CD14-positive monocyte (primary cell): ENCODE data around the gene WHRN. TPM values are rescaled to one million over a fixed set of nuclear protein-coding genes. Genes with fewer than 3 reads are reported as not detected.

Experiments
- DNase-seq, 3 donors: peaks; one replicate each; pipeline ENCODE4 v3.0.0-alpha.2; 2011 to 2022
- H2AFZ ChIP-seq: 2 replicates; pipeline ENCODE4 v1.6.0; 2012; ENCODE audit warnings: mild to moderate bottlenecking, low read depth, low read length, inconsistent platforms; ENCODE audit not compliant: insufficient read depth, poor library complexity, severe bottlenecking
- H3K27ac ChIP-seq, 2 donors: 1 replicate in 1 of 2; 2 replicates in 1 of 2; pipeline ENCODE4 v1.5.1; 2012 to 2013; ENCODE audit warnings: low read length in 2 of 2, control low read depth in 1 of 2, inconsistent platforms in 1 of 2, low read depth in 1 of 2, mild to moderate bottlenecking in 1 of 2
- H3K27me3 ChIP-seq, 2 donors: one replicate each; pipeline versions ENCODE4 v1.6.0 to v1.6.1; 2011 to 2013; ENCODE audit warnings: low read length in 2 of 2; ENCODE audit not compliant: control insufficient read depth in 2 of 2, insufficient read depth in 2 of 2
- H3K36me3 ChIP-seq, 2 donors: replicated peaks in 1 of 2; 1 replicate in 1 of 2; 2 replicates in 1 of 2; pipeline versions ENCODE4 v1.5.1 to v1.6.1; 2012 to 2013; ENCODE audit warnings: low read length in 2 of 2, control low read depth in 1 of 2, inconsistent platforms in 1 of 2, mild to moderate bottlenecking in 1 of 2; ENCODE audit not compliant: insufficient read depth in 2 of 2, control insufficient read depth in 1 of 2
- H3K4me1 ChIP-seq, 2 donors: 1 replicate in 1 of 2; 2 replicates in 1 of 2; pipeline versions ENCODE4 v1.5.1 to v1.6.1; 2012 to 2013; ENCODE audit warnings: low read length in 2 of 2, control low read depth in 1 of 2, inconsistent platforms in 1 of 2, mild to moderate bottlenecking in 1 of 2, moderate library complexity in 1 of 2; ENCODE audit not compliant: insufficient read depth in 2 of 2, control insufficient read depth in 1 of 2
- H3K4me2 ChIP-seq: replicated peaks from 2 replicates; pipeline ENCODE3; 2012; ENCODE audit warnings: low read length, moderate library complexity, mild to moderate bottlenecking; ENCODE audit not compliant: poor library complexity, severe bottlenecking; ENCODE audit errors: extremely low read depth
- H3K4me3 ChIP-seq, 3 experiments: fragments of 200-600 bp in 1 of 3; sonication (generic) in 1 of 3; replicated peaks in 1 of 3; 1 replicate in 2 of 3; 2 replicates in 1 of 3; pipeline ENCODE4 v1.5.1; 2011 to 2013; ENCODE audit warnings: low read length in 3 of 3, mild to moderate bottlenecking in 3 of 3, control low read depth in 2 of 3, low read depth in 2 of 3, inconsistent platforms in 1 of 3, moderate library complexity in 1 of 3
- H3K79me2 ChIP-seq: 2 replicates; pipeline ENCODE4 v1.6.0; 2012; ENCODE audit warnings: mild to moderate bottlenecking, control low read depth, inconsistent platforms, low read length, moderate library complexity; ENCODE audit not compliant: insufficient read depth
- H3K9ac ChIP-seq: 2 replicates; pipeline ENCODE4 v1.6.0; 2017; ENCODE audit warnings: low read length, mild to moderate bottlenecking; ENCODE audit not compliant: insufficient read depth, poor library complexity, severe bottlenecking
- H3K9me3 ChIP-seq, 2 donors: replicated peaks in 1 of 2; 1 replicate in 1 of 2; 2 replicates in 1 of 2; pipeline versions ENCODE4 v1.5.1 to v1.6.1; 2012 to 2013; ENCODE audit warnings: low read length in 2 of 2, control low read depth in 1 of 2; ENCODE audit not compliant: control insufficient read depth in 1 of 2, insufficient read depth in 1 of 2
- H4K20me1 ChIP-seq: 2 replicates; pipeline ENCODE4 v1.6.0; 2012; ENCODE audit warnings: mild to moderate bottlenecking, low read length, control low read depth, moderate library complexity; ENCODE audit not compliant: insufficient read depth
- H3K27ac Mint-ChIP-seq, 7 donors: one replicate each; pipeline ENCODE4 v1.8.0; 2020; ENCODE audit warnings: mild to moderate bottlenecking in 7 of 7, mixed read lengths in 7 of 7, moderate library complexity in 6 of 7, inconsistent platforms in 2 of 7
- H3K27me3 Mint-ChIP-seq, 3 donors: one replicate each; pipeline ENCODE4 v1.8.0; 2021 to 2022; ENCODE audit warnings: low read depth in 3 of 3, mild to moderate bottlenecking in 3 of 3, mixed read lengths in 3 of 3, moderate library complexity in 3 of 3, inconsistent platforms in 1 of 3
- H3K36me3 Mint-ChIP-seq, 2 donors: one replicate each; pipeline ENCODE4 v1.8.0; 2020; ENCODE audit warnings: mixed read lengths in 2 of 2, inconsistent platforms in 1 of 2, mild to moderate bottlenecking in 1 of 2
- H3K4me1 Mint-ChIP-seq: one replicate; pipeline ENCODE4 v1.8.0; 2020; ENCODE audit warnings: mild to moderate bottlenecking, mixed read lengths
- H3K4me3 Mint-ChIP-seq, 2 donors: one replicate each; pipeline ENCODE4 v1.8.0; 2020; ENCODE audit warnings: mild to moderate bottlenecking in 2 of 2, mixed read lengths in 2 of 2, moderate library complexity in 1 of 2
- H3K9me3 Mint-ChIP-seq, 7 donors: one replicate each; pipeline ENCODE4 v1.8.0; 2020 to 2022; ENCODE audit warnings: mixed read lengths in 7 of 7, mild to moderate bottlenecking in 6 of 7, moderate library complexity in 6 of 7, inconsistent platforms in 2 of 7
- WGBS: methylation state at CpG from one replicate; pipeline ENCODE4 v1.1.5; 2013; ENCODE audit warnings: missing lambda C conversion rate; ENCODE audit not compliant: insufficient coverage; 5-methylcytosine and 5-hydroxymethylcytosine counted together
- intact Hi-C, 2 donors: fragments of 100-400 bp; cut with micrococcal nuclease; formaldehyde crosslinking; loops; one replicate each; pipeline versions ENCODE4 v1.15.0 to v1.15.1; 2023
- polyA plus RNA-seq, 3 donors: library from polyadenylated mRNA; depleted of rRNA in 1 of 3; unstranded in 2 of 3; stranded (reverse) in 1 of 3; fragments of 300-500 nt in 2 of 3; fragments of >200 nt in 1 of 3; fragmentation: Illumina TruSeq in 2 of 3; gene quantifications; 1 replicate in 2 of 3; 2 replicates in 1 of 3; pipeline ENCODE4 v1.2.3, GENCODE V29; 2012 to 2021
- TF ChIP-seq, protein P1 (sequence below): fragments of 200-600 bp; IDR thresholded peaks from one replicate; pipeline ENCODE4 v1.8.0; 2022; ENCODE audit warnings: antibody characterized with exemption, mild to moderate bottlenecking

The WHRN gene
- polyA plus RNA-seq, 3 donors: 0.13 to 0.59 (median 0.30) TPM

DNA sequence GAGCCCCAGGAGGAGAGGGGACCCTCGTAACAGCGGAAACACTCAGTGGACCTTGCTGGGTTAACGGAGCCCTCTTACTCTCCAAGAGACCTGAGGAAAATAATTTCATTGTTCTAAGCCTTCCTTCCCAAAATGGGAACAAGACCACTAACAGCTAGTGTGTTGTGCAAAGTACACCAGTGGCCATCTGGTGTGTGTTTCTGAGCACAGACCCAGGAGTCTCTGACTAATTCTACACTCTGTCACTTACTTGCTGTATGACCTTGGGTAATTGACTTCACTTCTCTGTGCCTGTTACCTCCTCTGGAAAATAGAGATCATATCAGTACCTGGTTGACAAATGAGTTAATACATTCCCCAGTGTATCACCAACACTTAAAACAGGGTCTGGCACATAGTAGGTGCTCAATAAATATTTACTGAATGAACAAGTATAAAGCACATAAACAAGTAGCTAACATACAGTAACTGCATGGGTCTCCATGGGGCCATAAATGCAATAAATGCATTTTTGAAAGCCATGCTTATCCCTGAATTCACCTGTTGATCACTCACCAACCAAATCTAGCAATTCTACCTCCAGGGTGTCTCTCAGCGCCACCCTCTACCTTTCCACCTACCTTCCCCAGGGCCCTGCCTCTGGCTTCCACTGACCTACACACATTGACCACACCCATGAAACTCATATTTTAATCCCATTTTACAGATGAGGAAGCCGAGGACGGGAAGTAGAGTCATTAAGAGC lies 72.8 kb downstream of the WHRN start:
- Mint-ChIP-seq H3K9me3 (no peaks in the 10 kb centered on the region), H3K27ac (no peak overlapping the region), H3K4me1 (no peaks in the 10 kb centered on the region), H3K4me3 (no peak overlapping the region), H3K27me3 (peaks cover 0 to 6% (median 2%) of the 10 kb centered on the region in 3 donors), H3K36me3 (no peaks in the 10 kb centered on the region)
- Histone ChIP-seq H3K4me2 (no peak overlapping the region), H3K36me3 (no peaks in the 10 kb centered on the region), H3K9me3 (no peaks in the 10 kb centered on the region), H3K4me1 (no peaks in the 10 kb centered on the region), H3K9ac (no peak overlapping the region), H4K20me1 (no peaks in the 10 kb centered on the region), H2AFZ (no peak overlapping the region), H3K27ac (no peak overlapping the region), H3K4me3 (no peak overlapping the region), H3K27me3 (no peaks in the 10 kb centered on the region), H3K79me2 (no peaks in the 10 kb centered on the region)
- intact Hi-C loops: loop anchor here in 1 of 2 donors (10.0 kb wide), 1 partner anchor 222 kb away; the partner anchor contains the start of gene TEX53
- DNase-seq: no peak
- WGBS: 53% methylated on average over 3 of the region's 6 CpGs
- TF ChIP-seq, protein P1, sequence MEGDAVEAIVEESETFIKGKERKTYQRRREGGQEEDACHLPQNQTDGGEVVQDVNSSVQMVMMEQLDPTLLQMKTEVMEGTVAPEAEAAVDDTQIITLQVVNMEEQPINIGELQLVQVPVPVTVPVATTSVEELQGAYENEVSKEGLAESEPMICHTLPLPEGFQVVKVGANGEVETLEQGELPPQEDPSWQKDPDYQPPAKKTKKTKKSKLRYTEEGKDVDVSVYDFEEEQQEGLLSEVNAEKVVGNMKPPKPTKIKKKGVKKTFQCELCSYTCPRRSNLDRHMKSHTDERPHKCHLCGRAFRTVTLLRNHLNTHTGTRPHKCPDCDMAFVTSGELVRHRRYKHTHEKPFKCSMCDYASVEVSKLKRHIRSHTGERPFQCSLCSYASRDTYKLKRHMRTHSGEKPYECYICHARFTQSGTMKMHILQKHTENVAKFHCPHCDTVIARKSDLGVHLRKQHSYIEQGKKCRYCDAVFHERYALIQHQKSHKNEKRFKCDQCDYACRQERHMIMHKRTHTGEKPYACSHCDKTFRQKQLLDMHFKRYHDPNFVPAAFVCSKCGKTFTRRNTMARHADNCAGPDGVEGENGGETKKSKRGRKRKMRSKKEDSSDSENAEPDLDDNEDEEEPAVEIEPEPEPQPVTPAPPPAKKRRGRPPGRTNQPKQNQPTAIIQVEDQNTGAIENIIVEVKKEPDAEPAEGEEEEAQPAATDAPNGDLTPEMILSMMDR: no peak

DNA sequence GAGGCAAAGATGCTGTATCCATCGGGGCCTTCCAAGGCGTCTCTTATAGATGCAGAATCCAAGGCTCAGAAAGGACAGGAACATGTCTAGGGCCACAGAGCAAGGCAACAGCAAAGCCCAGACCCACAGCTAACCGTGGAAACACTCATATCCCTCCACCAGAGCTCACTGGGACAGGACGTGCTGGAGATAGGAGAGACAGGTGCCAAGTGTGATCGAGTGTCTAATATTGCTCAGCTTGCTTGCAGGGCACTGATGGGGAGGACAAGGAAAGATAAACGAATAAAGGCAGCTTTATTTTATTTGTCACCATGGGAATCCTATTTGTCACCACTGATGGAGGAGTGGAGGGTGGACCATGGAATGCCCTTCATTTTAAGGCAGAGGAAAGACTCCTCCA lies 73.5 kb downstream of the WHRN start:
- no peaks in the 10 kb centered on the region for H3K9me3 ChIP-seq
- Mint-ChIP-seq H3K27me3 (peaks cover 0 to 6% (median 2%) of the 10 kb centered on the region in 3 donors), H3K27ac (peak overlapping the region in 1 of 7 donors; percentile 12), H3K4me1 (no peaks in the 10 kb centered on the region), H3K9me3 (no peaks in the 10 kb centered on the region), H3K36me3 (no peaks in the 10 kb centered on the region), H3K4me3 (no peak overlapping the region)
- WGBS: 92% methylated on average over 2 of the region's 6 CpGs
- H3K79me2 ChIP-seq: no peaks in the 10 kb centered on the region
- no peak overlapping the region for H3K4me3 ChIP-seq
- TF ChIP-seq, protein P1: no peak
- no peaks in the 10 kb centered on the region for H3K4me1 ChIP-seq
- no peak overlapping the region for H3K9ac ChIP-seq
- H4K20me1 ChIP-seq: no peaks in the 10 kb centered on the region
- no peaks in the 10 kb centered on the region for H3K36me3 ChIP-seq
- intact Hi-C loops: loop anchor here in 1 of 2 donors (10.0 kb wide), 1 partner anchor 223 kb away; the partner anchor contains the start of gene TEX53
- no peak for DNase-seq
- H2AFZ ChIP-seq: no peak overlapping the region
- no peak overlapping the region for H3K27ac ChIP-seq
- no peak overlapping the region for H3K4me2 ChIP-seq
- H3K27me3 ChIP-seq: no peaks in the 10 kb centered on the region
